HG03159 (cell line): ENCODE results near the gene NUP214.
"Not testable (repeated sequence)": the region's sequence is repeated elsewhere in the genome, so short reads cannot be mapped to it uniquely, and the experiment has no call there.

ENCODE experiments used
- ATAC-seq: cut with Tn5 transposase; IDR thresholded peaks from one replicate; pipeline ENCODE4 v1.9.1; 2021; ENCODE audit warnings: mild to moderate bottlenecking, moderate library complexity; ENCODE audit not compliant: unreplicated experiment

NUP214 gene

DNA sequence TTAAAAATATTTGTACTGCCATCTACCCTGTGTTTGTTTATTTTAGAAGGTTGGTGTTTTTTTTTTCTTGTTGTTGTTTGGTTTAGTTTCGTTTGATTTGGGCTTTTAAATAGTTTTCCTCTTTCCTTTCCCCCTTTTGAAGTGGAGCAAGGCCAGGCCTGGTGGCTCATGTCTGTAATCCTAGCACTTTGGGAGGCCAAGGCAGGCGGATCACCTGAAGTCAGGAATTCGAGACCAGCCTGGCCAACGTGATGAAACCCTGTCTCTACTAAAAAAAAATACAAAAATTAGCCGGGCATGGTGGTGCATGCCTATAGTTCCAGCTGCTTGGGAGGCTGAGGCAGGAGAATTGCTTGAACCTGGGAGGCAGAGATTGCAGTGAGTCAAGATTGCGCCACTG is 65.6 kb downstream of the NUP214 start:
- not testable (repeated sequence) for ATAC-seq

DNA sequence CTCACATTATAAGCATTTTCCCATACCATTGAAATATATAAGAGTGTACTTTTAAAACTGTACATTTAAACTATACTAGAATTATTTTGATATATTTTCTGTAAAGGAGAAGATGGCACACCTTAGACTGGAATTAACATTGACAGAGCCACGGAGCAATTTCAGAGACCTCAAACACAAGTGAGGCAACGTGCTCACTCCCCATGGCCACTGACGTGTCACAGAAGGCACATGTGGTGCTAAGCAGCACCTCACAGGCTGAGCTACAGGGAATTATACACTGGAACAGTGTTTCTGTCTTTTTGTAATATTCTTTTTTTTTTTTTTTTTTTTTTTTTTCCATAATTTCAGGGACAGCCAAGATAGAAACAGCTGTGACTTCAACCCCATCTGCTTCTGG is 66.5 kb downstream of the NUP214 start:
- ATAC-seq = no peak

DNA sequence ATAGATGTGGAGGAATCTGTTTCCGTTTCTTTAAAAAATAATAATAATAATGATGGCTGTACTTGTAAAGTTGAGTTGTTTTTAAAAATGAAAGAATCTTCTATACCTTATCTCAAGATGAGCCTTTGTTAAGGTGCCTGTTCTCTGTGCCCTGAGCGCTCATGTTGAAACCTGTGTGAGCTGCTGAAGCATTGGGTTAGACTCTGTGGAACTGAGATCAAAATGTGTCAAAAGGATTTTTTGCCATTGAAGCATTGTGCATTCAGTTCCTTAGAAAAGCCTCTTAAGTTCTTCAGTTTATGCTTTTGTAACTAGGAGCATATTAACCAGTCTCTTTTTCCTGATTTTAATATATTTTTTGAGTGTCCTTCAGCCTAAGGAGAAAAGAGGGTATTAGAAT is 67.7 kb downstream of the NUP214 start:
- ATAC-seq = no peak

DNA sequence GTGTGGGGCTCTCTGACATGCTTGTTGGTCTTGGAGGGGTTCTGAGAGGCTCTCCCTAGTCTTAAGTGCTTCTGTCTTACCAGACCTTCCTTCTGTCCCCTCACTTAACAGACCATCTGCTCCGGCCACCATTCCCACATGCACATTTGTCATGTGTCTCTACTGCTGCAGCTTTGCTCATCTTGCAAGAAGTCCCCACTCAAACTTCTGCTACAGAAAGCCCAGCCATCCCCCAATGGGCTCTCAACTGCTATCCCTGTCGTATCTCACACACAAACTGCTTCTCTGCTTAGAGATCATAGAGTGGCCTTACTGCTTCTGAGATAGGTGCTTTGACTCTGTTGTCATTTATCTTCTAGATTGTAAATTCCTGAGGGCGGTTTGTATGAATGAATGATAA is 69.4 kb downstream of the NUP214 start:
- ATAC-seq = no peak

DNA sequence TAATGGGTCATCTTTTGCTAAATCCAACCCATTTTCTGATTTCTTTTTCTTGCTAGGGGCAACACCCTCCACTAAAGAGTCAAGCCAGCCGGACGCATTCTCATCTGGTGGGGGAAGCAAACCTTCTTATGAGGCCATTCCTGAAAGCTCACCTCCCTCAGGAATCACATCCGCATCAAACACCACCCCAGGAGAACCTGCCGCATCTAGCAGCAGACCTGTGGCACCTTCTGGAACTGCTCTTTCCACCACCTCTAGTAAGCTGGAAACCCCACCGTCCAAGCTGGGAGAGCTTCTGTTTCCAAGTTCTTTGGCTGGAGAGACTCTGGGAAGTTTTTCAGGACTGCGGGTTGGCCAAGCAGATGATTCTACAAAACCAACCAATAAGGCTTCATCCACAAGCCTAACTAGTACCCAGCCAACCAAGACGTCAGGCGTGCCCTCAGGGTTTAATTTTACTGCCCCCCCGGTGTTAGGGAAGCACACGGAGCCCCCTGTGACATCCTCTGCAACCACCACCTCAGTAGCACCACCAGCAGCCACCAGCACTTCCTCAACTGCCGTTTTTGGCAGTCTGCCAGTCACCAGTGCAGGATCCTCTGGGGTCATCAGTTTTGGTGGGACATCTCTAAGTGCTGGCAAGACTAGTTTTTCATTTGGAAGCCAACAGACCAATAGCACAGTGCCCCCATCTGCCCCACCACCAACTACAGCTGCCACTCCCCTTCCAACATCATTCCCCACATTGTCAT is 72.0 kb downstream of the NUP214 start:
- ATAC-seq = no peak

DNA sequence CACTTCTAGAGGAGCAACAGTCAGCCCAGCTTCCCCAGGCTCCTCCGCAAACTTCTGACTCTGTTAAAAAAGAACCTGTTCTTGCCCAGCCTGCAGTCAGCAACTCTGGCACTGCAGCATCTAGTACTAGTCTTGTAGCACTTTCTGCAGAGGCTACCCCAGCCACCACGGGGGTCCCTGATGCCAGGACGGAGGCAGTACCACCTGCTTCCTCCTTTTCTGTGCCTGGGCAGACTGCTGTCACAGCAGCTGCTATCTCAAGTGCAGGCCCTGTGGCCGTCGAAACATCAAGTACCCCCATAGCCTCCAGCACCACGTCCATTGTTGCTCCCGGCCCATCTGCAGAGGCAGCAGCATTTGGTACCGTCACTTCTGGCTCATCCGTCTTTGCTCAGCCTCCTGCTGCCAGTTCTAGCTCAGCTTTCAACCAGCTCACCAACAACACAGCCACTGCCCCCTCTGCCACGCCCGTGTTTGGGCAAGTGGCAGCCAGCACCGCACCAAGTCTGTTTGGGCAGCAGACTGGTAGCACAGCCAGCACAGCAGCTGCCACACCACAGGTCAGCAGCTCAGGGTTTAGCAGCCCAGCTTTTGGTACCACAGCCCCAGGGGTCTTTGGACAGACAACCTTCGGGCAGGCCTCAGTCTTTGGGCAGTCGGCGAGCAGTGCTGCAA is 72.8 kb downstream of the NUP214 start:
- no peak for ATAC-seq

DNA sequence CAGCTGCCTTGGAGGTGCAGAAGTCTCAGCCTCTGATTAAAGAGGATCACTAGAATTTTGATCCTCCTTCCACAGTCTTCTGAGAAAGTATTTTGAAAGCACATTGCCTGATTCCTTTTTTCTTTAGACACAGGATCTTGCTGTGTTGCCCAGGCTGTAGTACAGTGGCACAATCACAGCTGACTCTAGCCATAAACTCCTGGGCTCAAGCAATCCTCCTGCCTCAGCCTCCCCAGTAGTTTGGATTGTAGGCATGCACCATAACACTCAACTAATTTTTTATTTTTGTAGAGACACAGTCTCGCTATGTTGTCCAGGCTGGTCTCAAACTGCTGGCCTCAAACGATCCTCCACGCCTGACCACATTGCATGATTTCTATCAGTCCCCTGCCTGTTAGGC is 76.5 kb downstream of the NUP214 start:
- ATAC-seq = no peak

DNA sequence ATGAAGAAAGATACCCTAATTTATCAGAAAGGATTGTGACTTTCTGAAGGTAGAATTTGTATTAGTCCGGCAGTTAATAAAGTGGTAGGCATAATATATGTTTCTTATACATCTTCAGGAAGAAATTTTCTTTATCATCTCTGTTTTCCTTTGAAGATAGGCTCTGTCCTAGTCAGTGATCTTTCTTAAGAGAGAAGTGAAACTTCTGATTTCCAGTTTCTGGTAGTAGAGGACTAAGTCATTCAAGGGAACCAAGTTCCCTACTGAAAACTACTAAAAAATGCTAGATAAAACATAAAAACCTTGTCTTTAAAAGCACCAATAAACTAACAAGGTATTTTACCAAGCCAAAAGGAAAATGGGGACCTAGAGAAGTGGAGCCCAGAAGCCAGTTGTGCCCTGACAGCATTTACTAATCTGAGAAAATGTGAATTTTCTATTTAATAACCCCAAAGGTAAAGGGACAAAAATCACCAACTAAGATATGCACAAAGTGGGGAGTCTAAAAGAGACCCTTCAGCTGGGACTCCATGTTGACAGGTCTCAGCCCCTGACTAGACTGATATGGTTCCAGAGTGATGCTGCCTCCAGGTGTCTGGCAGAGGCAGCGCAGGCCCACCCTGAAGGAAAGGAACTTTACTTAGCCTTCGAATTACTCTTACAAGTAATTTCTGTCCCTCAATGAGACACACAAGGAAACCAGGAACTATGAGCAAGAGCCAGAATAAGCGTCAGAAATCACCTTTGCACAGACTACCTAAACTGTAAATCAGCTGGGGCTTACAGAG is 78.2 kb downstream of the NUP214 start:
- no peak for ATAC-seq

DNA sequence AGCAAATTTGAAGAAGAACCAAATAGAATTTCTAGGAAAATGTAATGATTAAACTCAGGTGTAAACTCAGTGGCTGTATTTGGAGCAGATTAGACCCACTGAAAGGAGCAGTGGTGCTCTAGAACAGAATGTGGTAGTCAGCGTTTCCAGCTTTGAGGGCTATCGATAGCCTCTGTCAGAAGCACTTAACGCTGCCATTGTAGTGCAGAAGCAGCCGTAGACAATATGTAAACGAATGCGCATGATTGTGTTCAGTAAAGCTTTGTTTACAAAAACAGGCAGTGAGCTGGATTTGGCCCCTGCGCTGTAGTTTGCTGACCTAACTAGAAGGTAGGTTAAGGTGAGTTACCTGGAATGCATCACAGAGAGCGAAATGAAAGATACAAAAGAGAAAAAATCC is 78.9 kb downstream of the NUP214 start:
- no peak for ATAC-seq

DNA sequence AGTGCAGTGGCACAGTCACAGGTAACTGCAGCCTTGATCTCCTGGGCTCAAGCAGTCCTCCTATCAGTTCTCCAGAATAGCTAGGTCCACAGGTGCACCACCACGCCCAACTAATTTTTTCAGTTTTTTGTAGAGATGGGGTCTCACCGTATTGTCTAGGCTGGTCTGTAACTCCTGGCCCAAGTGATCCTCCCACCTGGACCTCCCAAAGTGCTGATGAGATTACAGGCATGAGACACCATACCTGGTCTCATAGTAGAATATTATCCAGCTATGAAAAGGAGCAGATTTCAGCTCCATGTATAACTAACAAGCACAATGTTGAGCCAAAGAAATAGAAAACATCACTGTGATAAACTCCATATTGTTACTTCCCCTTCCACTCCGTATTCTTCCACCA is 81.1 kb downstream of the NUP214 start:
- no peak for ATAC-seq

DNA sequence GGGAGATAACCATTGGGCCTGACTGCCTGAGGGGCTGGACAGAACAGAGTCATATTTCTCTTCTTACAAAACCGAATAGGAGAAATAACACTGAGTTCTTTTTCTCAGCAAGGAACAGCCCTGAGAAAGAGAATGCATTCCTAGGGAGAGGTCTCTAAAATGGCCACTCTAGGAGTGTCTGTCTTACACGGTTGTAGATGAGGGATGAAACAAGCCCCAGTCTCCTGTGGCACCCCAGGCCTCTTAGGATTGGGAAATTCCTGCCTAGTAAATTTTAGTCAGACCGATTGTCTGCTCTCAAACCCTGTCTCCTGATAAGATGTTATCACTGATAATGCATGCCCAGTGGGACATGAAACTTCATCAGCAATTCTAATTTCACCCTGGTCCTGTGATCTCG is 86.5 kb downstream of the NUP214 start:
- ATAC-seq = not testable (repeated sequence)

DNA sequence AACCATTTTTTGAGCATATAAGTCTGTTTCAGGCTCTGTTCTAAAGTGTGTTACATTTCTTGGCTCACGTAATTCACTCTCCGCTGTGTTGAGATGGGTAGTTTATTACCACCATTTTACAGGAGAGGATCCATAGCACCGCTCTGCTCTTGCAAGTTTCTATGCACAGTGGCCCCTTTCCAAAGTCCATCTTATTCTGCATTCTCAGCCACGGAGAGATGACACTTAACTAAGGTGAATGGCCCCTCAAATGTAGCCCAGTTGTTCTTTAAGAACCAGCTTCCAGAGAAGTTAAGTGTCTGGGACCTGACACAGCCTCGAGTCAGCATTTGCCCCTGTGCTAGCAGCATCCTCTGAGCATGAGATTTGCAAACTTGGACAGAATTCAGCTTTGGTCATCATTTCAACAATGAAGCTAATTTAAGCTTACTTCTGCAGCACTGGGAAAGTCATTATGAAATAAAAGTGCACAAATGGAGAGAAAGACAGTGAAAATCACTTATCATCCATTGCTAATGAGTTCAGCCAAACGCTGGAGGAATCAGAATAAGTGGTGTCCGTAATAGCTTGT is 89.0 kb downstream of the NUP214 start:
- ATAC-seq = no peak

DNA sequence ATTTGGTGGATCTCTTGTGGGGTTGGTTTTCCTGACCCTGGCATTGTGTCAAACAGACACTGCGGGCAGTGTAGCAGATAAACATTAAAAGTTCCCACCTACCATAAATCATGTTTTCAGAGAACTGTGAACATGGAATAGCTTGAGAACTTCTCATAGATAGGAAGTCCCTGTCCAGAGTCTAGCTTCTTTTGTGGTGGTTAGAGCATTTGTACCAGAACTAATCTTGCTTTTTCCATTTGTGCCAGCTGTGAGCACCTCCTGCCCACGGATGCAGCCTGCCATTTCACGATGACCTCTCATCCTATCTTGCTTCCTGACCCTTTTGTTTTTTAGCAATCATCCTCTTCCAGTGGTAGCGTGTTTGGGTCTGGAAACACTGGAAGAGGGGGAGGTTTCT is 89.5 kb downstream of the NUP214 start:
- ATAC-seq = no peak

DNA sequence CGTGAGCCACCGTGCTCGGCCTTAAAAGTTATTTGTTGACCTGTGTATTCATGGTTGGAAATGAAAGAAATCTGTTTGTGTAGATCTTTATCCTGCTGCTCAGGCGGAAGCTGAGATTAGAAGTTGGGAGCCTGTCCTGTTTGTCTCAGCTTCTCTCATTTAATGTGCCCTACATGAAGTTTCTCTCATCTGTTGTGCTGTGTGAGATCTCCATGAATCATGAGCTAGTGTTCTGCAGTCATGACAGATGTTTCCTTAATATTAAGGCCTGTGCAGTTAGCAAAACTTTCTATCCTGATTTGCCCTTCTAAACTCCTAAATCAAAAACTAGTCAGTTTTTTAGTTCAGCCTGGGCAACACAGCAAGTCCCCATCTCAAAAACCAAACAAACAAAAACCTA is 91.4 kb downstream of the NUP214 start:
- ATAC-seq = no peak

DNA sequence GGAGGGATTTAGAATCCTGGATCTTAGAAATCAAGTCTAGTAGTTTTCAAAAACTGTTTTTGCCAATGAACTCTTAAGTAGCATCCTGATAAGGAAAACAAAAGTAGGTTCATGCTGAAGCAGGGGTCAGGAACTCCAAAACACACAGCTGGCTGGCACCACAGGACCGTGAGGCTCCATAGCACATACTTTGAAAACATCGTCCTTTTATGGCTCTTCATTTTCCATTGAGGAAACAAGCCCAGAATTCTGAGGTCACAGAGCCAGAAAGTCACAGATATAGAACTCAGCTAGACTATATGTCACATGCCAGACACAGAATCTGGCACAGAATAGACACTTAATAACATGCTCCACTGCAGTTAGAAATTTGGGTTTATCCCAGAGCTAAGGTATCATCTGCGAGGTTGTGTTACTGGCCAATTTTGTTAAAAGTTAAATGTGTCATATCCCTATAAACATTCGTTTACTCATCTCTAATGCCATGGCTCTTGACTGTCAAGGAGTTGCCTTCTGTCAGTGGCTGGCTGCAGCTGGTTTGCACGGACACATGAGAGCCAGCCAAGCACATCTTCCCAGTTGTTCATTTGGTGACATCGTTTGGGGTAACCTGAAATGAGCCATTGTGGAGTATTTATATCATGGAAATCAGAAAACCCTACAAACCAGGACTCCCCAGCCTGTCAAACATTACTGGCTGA is 92.1 kb downstream of the NUP214 start:
- no peak for ATAC-seq

DNA sequence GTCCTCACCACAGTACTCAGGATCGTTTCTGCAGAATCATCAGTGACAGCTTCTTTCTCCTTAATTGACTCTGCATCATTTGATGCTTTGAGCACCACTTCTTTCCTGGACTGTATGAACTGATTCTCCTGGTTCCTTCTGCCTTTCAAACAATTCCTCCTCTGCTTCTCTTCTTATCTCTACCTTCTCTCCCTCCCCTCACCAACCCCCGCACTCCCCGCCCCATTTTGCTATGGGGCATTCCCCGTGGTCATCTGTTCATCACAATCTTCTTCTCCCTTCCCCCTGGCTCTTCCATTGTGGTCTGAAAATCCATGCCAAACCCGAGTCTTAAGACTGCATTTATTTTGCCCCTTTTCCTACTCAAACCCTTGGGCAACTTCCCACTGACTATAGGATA is 93.0 kb downstream of the NUP214 start:
- ATAC-seq = no peak

DNA sequence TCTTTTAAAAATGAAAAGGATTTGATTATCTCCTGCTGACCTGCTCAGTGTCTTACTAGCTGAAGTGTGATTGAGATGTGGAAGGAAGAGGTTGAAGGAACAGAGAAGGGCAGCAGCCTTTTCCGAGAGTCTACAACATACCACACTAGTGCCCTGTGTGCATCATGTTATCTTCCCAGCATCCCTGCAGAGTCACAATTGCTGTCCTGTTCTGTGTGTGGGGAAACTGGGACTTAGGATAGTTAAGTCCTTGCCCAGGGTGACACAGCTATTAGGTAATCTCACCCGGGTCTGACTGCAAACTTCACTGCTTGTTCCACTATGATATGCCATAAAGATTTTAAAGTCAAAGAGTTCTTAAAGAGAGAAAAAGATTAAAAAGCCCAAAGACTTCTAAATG is 95.1 kb downstream of the NUP214 start:
- no peak for ATAC-seq

DNA sequence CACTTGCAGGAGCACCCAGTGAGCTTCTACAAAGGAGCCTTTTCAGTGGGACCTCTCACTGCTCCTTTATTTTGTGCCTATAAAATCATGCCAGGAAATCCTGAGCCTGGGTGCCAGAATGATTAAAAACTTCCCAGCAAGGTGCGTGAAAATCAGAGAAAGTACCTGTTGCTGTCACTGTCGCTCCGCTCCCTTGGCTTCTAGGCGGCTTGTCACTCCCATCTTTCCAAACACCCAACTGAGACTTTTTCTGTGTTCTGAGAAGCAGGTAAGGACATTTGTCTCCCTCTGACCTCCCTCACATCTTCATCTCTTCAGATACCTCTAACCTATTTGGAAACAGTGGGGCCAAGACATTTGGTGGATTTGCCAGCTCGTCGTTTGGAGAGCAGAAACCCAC is 97.1 kb downstream of the NUP214 start:
- no peak for ATAC-seq

DNA sequence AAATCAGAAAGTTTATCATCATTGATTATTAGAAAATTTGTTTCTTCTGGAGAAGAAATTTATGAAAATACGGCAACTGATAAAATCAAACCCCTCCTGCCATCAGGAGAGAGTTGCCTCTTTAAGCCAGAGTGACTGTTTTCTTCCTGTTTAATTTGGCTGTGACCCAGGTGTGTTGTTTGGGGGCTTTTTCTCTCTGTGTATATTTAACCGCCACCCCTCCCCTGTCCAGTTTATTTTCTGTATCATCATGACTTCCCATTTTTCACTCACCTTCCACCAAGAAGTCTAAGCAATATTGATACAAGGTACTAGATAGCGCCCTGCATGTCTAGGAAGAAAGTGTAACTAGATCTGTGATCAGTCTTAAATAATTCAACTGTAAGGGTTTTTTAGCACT is 100.8 kb downstream of the NUP214 start:
- ATAC-seq = no peak

DNA sequence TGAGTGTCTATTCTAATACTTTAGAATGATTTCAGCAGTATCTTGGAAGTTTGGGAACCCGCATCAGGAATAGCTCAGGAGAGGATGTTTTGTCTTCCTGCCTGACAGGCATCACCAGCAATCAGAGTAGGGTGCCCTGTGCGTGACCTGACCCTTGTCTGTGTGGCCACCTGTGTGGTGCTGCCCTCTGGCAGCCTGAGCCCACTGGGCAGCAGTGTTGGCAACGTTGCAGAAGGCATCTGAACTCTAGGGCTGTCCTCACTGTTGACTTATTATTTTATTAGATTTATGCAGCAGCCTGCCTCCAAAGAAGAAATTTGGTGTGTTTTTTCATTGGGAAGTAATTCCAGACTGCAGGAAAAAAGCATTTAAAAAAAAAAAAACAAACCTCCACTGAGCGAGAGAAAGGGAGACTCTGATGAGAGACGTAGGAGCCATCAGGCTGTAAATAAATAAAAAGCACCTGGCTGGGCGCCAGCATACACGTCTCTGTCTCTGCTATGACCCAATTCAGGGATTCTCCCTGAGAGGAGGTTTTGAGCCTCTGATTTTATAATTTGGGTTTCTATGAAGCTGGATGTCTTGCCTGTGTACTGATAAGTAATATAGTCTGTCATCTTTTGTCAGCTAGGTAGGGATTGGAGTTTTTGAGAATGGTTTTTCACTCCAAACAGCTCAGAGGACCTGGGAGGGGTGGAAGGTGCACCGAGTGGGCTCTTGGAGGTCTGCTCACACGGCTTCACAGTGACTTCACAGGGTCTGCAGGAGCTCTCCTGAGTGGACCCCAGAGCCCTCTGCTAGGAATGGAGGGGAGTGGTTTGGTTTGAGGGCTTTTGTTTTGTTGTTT is 101.9 kb downstream of the NUP214 start:
- ATAC-seq = no peak
